GM18526 (cell line): Measurements from ENCODE around the gene CTSH.

ENCODE experiments used
- POLR2A ChIP-seq: IDR thresholded peaks from 3 replicates; pipeline ENCODE4 v1.6.1; 2011; ENCODE audit not compliant: insufficient read length; ENCODE audit errors: extremely low read depth

CTSH gene

DNA sequence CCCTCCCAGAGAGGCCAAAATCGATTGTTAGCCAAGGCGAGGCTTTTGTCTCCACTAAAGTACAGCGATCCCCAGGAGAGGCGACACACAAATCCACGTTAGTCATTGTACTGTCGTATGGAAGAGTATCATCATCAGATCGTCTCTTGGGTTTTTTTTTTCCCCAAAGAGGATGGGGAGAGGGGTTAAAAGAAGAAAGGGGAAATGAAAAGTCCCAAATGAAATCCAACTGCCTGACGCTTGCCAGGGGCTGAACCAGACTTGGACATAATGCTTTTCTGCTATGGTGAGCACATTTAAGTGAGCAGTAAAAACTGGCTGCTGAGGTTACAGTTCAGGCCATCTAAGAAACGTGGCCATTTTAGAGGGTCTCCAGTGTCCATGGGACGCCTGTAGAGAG lies 37.9 kb upstream of the CTSH start:
- TF ChIP-seq POLR2A: no peak

DNA sequence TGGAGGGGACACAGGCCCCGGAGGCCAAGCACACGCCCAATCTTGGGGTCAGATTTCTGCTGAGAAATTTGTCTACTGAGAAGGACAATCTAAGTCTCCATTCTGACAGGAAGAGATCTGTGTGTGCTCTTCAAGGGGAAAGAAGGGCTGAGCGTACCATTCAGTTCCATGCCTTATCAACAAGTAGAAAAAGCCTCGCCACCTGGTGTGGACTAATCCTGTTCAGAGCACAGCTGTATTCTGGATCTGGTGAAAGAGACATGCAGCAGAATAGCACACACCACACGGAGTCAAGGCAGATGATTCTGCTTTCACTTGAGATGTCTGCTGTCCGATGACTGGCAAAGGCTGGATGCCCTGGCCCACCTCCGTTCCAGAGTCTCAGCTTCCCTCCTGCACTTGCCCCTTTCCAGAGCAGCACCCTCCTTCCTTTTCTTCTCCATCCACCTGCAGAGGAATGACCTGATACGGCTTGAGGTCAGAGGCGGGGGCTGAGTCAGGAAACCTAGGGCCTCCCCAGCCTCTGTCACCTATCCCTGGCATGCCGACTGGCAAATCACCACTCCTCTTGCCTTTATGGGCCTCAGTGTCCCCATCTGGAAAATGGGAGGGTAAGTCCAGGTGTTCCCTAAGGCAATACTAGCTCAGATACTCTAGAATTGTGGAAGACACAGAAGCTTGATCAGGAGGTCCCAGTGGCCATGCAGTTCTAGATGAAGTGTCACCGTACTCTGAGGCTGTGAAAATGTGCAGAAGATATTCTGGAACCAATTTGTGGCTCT lies 36.9 kb upstream of the CTSH start:
- TF ChIP-seq POLR2A: no peak

DNA sequence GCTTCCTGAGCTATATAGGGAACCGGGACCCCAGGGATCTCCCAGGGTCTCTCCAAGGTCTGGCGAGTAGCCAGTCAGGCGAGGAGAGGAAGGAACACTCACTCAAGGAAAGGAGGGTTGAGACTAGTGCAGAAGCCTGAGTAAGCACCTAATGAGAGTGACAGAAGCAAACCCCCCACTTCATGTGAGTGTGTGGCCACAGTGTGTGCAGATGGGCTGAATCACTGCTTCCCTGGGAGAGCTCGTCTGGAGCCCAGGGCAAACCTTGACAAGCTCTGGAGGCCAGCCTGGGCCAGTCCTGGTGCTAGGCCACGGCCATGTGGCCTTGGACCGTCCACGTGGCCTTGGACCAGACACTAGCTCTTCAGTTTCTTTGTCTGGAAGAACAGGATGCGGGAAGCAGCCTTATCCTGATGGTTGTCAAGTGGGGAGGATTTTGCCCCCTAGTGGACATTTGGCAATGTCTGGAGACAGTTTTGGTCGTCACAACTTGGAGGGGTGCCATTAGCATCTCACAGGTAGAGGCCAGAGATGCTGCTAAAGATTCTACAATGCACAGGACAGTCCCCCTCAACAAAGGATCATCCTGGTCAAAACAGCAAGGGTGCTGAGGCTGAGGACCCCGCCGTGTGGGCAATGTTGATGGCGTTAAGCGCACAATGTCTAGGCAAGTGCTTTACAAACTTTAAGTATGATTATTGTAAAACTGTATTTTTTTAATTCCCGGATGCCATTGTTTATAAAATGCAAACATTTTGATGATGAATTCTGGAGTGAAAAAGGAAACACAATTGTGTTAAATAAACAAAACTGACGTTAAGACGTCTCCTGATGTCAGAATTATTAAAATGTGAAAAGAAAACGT lies 34.8 kb upstream of the CTSH start:
- no peak for TF ChIP-seq POLR2A

DNA sequence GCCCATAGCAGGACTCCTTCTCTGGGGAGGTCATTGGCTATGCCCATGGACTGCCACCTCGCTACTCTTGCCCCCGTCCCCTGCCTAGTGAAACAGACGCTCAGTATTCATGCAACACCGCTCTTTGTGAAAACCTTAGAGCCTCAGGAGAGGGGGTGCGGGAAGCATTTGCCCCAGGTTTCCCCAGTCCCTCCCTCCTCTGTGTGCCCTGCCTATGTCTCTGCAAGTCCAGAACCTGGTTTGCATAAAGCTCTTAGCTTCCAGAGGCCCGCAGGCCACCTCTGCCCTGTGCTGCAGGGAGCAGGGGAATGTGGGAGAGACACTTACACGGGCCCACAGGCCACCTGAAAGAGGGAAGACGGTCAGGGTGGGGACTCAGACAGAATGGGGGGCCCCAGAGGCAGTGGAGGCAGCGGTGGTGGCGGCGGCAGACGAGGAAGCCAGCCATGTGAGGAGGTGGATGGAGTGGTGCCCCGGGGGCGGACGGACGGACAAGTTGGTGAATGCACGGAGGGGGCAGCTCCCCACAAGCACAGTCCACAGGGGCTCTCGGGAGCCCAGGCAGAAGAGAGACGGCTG lies 33.8 kb upstream of the CTSH start:
- TF ChIP-seq POLR2A: no peak

DNA sequence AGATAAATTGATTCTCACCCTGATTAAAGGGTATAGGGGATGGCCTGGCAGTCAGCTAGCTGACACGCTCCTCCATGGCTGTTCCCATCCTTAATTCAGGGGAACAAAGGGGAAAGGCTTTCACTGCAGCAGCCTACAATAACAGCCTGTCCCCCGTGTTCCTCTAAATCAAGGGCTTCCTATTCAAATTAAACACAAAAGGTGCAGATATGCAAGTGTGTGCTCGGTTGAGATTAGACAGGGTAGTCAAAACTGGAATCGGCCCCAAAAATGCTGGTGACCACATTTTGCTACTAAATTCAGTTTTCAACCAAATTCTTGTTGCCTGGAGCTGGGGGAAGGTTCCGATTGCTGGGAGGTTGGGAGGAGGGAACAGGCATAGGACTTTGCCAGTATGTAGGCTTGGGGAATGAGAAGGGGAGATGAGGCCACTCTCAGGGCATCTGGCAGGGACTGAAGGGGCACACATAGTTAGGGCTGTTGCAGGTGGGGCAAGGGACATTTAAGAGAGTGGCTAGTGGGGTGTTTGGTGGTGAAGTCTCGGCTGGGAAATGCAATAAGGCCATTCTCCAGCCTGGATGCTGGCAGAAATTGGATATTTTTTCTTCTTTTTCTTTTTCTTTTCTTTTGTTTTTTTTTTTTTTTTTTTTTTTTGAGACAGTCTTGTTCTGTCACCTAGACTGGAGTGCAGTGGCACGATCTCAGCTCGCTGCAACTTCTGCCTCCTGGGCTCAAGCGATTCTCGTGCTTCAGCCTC lies 32.9 kb upstream of the CTSH start:
- no peak for TF ChIP-seq POLR2A

DNA sequence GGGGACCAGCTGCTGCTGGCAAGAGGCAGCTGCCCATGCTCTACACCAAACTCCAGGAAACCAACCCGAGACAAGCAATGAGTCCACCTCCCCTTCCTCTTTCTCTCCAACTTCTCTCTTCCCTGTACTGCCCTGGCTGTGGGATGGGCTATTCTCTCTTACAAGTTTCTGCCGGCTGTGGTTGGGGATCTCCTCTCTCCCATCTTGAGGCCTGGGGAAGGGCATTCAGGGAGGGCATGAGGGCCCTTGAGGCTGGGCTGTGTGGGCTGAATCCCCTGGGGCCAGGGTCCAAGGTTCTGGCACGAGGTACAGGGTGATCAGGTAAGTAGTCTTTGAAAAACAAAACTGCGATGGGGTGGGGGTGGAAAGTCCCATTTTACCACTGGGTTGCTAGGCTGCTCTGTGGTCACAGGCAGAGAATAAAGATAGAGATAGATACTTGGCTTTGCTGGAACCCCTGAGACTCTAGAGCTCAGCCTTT lies 32.3 kb upstream of the CTSH start:
- TF ChIP-seq POLR2A: no peak

DNA sequence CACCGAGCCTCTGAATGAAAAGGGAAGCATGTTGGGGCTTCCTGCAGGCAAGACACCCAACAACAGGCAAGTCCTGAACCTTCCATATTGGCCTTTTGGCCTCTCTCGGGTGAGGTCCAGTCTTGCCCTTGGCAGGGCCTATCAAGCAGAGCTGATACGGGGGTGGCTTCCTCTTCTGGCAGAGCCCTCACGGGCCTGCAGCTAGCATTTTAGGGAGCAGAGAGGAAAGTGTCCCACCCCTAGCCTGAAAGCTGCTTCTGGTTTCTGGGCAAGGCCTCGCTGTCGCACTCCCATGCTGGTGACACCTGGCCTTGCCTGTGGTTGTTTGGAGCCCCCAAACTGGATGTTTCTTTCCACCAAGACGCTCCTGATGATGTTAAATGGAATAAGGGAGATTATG lies 31.8 kb upstream of the CTSH start:
- no peak for TF ChIP-seq POLR2A

DNA sequence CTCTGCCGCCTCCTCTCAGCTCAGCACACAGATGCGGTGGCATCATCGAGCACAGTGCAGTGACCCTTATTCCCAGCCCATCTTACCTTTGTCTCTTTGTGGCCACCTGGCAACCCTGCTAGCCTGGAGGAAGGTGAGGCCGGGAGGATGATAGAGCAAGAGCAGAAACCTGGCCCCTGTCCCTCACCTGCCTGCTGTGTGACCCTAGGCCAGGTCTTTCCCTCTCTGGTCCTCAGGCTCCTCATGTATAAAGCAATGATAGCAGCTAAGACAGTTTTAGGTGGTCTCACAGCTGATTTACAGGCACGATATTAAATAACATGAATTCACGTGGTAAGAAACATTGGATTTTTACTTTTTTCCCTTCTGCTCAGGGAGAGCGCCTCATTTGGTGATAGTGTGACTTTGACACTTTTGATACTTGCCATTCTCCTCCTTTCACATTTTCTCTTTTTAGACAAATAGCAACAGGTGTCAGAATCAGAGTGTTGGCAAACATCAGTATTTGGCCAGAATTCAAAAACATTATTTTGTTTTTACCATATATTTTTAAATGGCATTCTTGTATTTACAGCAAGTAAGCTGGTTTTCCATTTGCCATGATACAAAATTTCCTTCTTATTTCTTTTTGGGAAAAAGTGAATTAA lies 29.5 kb upstream of the CTSH start:
- no peak for TF ChIP-seq POLR2A

DNA sequence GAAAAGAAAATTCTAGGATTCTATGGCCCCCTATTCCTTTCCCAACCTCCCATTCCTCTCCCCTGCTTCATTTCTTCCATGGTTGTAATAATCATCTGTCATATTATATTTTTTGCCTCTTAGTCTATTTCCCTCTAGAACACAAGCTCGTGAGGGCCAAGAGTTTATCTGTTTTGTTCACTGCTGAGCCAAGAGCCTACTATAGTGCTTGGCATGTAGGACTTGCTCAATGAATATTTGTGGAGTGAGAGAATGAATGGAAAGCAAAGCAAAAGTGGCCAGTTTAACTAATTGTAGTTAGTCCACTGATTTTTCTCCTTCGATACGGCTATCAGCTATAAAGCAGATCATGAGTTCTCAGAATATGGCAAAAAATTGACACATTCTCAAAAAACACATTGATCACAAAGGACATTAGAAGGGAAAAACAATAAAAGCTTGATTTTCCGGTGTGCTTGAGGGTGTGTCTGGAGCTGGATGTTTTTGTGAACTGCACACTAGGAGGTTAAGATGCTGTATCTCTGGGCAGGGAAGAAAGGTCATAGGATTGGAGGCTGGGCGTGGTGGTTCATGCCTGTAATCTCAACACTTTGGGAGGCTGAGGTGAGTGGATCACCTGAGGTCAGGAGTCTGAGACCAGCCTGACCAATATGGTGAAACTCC lies 25.0 kb upstream of the CTSH start:
- TF ChIP-seq POLR2A: no peak

DNA sequence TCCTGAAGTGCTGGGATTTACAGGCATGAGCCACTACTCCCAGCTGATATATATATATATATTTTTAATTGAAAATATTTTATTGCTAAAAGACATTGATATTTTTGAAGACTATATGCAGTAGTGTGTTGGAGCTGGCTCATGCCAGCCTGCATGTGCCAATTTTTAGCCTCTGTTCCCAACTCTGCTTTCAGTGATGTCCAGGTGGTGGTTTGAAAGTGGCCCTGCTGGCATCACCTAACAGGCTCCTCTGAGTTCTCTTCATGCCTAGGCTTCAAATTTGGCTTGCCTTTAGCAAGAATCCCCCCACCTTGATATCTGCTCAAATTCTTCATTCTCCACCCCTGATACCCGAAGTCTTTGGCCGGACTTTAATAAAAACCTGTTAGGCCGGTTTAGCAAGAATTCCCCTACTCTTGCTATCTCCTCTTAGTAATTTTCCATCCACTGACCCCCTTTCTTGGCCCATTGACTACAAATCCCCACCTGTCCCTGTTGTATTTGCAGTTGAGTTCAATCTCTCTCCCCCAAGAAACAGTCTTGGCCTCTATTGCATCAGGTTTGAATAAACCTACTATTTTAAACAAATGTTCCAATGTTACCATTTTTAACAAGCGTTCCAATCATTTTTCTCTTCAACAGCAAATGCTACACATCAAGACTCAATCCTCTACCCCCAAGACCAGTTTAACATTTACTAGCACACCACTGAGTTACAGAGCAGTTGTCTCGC lies 23.9 kb upstream of the CTSH start:
- no peak for TF ChIP-seq POLR2A

DNA sequence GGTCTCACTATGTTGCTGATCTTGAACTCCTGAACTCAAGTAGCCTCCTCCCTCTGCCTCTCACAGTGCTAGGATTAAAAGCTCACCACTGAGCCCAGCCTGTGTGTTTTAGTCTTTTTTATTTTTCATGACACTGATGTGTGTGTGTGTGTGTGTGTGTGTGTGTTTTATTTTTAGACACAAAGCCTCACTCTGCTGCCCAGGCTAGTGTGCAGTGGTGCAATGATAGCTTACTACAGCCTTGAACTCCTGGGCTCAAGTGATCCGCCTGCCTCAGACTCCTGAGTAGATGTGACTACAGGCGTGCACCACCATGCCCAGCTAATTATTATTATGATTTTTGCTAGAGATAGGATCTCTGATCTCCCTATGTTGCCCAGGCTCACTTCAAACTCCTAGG lies 23.3 kb upstream of the CTSH start:
- TF ChIP-seq POLR2A: no peak

DNA sequence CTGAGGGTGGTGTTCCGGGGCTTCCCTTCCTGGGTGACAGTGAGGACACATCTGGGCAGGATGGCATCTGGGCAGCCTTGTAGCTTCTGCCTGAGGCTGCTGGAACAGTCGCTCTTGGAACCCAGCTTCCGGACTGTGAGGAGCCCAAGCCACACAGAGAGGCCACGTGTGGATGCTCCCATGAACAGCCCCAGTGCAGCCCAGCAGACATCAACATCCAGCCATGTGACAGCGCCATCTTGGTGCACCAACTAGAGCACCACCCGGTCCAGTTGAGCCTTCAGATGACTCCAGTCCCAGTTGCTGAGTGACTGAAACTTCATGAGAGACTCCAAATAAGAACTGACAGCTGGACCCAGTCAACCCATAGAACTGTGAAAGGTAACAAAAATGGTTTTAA lies 15.5 kb upstream of the CTSH start:
- TF ChIP-seq POLR2A: no peak

DNA sequence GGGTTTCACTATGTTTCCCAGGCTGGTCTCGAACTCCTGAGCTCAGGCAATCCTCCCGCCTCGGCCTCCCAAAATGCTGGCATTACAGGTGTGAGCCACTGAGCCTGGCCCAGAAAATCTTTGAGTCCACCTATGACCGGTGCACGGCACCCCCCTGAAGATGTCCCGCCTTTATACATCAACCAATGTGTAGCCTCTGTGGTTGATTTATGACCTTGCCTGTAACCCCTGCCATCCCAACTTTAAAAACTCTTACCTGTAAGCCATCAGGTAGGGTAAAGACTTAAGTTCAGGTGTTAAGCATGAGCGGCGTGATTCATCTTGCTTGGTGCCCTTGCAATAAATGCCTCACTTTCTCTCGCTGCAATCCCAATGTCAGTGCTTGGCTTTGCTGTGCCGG lies 14.5 kb upstream of the CTSH start:
- TF ChIP-seq POLR2A: no peak
